Activated CD4-positive, alpha-beta T cell treated with anti-CD3 and anti-CD28 coated beads, Interleukin-2, amount 50 U/mL, for 1 hour (primary cell): Measurements from ENCODE around the gene HOXA13.

Experiments used
- DNase-seq: peaks from one replicate; pipeline ENCODE4 v3.0.0-alpha.2; 2020

The HOXA13 gene

GRCh38 chr7:27191833-27192545, 7.9 kb downstream of the HOXA13 start:
- DNase-seq: no peak

GRCh38 chr7:27191161-27191731, 8.6 kb downstream of the HOXA13 start:
- DNase-seq: no peak

GRCh38 chr7:27189997-27190748, 9.7 kb downstream of the HOXA13 start:
- no peak for DNase-seq

GRCh38 chr7:27189295-27189996, 10.4 kb downstream of the HOXA13 start:
- no peak for DNase-seq

GRCh38 chr7:27188386-27189294, 11.3 kb downstream of the HOXA13 start:
- DNase-seq: no peak

- no peak for DNase-seq
Measured at GRCh38 chr7:27187475-27188385, 12.2 kb downstream of the HOXA13 start.

- no peak for DNase-seq
Measured at GRCh38 chr7:27186668-27187474, 13.0 kb downstream of the HOXA13 start.

- DNase-seq: no peak
Measured at GRCh38 chr7:27185854-27186667, 13.8 kb downstream of the HOXA13 start.

- DNase-seq: no peak
Measured at GRCh38 chr7:27185013-27185853, 14.7 kb downstream of the HOXA13 start, which contains the start of gene HOXA11. Gene HOXA11 (minus strand): TSS chr7:27185232. CDS start chr7:27185144, 88 bp downstream.

- DNase-seq: no peak
Measured at GRCh38 chr7:27184337-27185012, 15.4 kb downstream of the HOXA13 start.

GRCh38 chr7:27183682-27184336, 16.1 kb downstream of the HOXA13 start:
- no peak for DNase-seq

- no peak for DNase-seq
Measured at GRCh38 chr7:27182861-27183681, 16.8 kb downstream of the HOXA13 start.

- DNase-seq: no peak
Measured at GRCh38 chr7:27182285-27182841, 17.5 kb downstream of the HOXA13 start.

- no peak for DNase-seq
Measured at GRCh38 chr7:27181795-27182275, 18.1 kb downstream of the HOXA13 start.
